ENCODE measurements around the gene PCDHGA1. TPM values are rescaled to one million over a fixed set of nuclear protein-coding genes. Genes with fewer than 3 reads are reported as not detected.

Gene PCDHGA1
- total RNA-seq, 1 donor from 2014 or later: 1.1 TPM

DNA sequence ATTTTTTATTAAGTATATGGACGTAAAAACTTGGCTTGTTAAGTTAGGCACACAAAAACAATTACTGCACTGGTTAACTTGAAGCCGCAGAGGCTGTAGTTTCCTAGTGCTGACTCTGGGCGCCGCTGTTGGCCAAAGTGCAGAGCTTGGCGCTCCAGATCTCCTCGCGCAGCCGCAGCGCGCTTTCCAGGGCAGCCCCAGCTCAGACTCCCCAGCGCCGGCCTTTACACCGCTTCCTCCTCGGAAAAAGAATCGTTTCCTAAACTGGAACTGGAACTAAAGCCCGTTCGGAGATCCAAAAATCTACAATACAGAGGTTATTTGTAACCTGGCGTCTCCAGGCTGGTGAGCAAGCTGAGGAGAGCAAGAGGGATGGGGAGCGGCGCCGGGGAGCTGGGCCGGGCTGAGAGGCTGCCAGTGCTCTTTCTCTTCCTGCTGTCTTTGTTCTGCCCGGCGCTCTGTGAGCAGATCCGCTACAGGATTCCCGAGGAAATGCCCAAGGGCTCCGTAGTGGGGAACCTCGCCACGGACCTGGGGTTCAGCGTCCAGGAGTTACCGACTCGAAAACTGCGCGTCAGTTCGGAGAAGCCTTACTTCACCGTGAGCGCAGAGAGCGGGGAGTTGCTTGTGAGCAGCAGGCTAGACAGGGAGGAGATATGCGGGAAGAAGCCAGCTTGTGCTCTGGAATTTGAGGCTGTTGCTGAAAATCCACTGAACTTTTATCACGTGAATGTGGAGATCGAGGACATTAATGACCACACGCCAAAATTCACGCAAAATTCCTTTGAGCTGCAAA is 67.6 kb downstream of the PCDHGA1 start, which contains the start of gene PCDHGB5:
Gene PCDHGB5, plus strand, starts transcription at position 192 of the 796 bp plus-strand sequence. Its CDS starts 181 bp downstream, at position 373.

DNA sequence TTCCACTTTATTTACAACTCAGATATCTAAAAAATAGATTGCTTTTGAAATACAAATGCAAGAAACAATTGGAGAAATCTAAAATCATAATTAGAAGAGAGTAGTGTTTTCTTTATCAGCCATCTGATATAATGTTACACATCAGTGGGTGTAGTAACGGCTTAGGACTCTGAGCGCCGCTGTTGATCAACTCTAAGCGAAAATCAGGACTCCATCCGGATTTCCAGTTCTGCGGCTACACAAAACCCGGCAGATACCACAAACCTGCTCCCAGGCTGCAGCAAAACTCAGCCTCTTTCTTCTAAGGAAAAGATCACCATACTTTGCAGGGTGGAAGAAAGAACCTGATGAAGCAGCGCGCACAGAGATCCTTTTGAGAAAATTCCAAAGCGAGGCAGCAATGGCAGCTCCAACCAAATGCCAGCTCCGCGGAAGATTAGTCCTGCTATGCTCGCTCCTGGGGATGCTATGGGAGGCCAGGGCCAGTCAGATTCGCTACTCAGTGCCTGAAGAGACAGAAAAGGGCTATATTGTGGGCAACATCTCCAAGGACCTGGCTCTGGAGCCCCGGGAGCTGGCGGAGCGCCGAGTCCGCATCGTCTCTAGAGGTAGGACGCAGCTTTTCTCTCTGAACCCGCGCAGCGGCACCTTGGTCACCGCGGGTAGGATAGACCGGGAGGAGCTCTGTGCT is 72.4 kb downstream of the PCDHGA1 start, which contains the start of gene PCDHGA9:
Gene PCDHGA9, plus strand, starts transcription at position 226 of the 691 bp plus-strand sequence. Its CDS starts 175 bp downstream, at position 401.

DNA sequence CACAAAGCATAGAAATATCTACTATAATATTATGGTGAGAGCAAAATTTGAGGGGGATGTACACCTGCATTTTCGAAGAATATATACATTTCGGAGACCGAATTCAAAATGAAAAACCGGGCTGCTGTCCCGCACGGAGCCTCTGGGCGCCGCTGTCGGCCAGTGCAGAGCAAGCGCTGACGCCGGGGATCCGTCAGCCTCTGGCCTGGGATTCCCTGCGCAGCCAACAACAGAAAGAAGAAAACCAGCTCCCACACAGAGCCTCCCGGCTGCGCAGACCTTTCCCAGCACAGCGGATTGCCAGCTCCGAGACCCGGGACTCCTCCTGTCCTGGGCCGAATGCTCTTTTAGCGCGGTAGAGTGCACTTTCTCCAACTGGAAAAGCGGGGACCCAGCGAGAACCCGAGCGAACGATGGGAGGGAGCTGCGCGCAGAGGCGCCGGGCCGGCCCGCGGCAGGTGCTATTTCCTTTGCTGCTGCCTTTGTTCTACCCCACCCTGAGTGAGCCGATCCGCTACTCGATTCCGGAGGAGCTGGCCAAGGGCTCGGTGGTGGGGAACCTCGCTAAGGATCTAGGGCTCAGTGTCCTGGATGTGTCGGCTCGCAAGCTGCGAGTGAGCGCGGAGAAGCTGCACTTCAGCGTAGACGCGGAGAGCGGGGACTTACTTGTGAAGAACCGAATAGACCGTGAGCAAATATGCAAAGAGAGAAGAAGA is 77.6 kb downstream of the PCDHGA1 start, which contains the start of gene PCDHGB6:
Gene PCDHGB6, plus strand, starts transcription at position 232 of the 716 bp plus-strand sequence. Its CDS starts 182 bp downstream, at position 414.

DNA sequence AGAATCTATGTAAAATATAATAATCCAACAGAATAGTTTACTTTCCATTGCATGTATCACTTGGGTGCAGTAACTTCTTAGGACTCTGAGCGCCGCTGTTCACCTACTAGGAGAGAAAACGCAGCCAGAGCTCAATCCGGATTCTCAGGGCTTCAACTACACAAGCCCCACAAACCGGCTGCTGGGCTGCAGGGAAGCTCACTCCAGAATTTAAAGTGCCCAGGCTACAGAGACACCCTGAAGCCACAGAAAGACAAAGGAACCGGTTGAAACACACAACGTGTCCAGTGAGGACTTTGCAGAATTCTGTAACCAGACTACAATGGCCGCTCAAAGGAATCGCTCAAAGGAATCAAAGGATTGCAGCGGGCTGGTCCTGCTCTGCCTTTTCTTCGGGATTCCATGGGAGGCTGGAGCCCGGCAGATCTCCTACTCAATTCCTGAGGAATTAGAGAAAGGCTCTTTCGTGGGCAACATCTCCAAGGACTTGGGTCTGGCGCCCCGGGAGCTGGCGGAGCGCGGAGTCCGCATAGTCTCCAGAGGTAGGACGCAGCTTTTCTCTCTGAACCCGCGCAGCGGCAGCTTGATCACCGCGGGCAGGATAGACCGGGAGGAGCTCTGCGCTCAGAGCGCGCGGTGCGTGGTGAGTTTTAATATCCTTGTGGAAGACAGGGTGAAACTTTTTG is 82.7 kb downstream of the PCDHGA1 start, which contains the start of gene PCDHGA10:
Gene PCDHGA10, plus strand, starts transcription at position 134 of the 686 bp plus-strand sequence. Its CDS starts 189 bp downstream, at position 323.

DNA sequence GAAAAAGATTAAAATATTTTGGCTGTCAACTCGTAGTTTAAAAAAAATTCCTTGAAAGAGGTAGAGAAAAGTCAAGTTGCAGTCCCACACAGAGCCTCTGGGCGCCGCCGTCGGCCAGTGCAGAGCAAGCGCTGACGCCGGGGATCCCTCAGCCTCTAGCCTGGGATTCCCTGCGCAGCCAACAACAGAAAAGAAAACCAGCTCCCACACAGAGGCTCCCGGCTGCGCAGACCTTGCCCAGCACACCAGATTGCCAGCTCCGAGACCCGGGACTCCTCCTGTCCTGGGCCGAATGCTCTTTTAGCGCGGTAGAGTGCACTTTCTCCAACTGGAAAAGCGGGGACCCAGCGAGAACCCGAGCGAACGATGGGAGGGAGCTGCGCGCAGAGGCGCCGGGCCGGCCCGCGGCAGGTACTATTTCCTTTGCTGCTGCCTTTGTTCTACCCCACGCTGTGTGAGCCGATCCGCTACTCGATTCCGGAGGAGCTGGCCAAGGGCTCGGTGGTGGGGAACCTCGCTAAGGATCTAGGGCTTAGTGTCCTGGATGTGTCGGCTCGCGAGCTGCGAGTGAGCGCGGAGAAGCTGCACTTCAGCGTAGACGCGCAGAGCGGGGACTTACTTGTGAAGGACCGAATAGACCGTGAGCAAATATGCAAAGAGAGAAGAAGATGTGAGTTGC is 87.3 kb downstream of the PCDHGA1 start, which contains the start of gene PCDHGB7:
Gene PCDHGB7, plus strand, starts transcription at position 184 of the 679 bp plus-strand sequence. Its CDS starts 183 bp downstream, at position 367.

DNA sequence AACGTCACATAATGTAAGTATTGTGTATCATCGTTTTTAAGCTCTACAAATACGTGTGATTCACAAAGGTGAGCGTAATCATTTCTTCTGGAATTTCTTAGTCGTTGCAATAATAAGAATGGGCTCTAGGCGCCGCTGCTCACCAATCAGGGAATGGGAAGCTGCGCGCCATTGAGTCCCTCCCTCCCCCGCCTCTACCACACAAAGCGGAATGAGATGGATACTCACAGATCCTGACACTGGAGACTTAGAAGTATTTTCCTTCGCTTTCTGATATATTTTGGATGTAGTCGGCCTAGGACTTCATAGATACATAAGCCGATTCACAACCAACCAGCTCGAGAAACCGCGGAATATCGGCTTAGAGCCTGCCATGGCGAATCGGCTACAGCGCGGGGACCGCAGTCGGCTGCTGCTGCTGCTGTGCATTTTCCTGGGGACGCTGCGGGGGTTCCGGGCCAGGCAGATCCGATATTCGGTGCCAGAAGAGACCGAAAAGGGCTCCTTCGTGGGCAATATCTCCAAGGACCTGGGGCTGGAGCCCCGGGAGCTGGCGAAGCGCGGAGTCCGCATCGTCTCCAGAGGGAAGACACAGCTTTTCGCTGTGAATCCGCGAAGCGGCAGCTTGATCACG is 90.7 kb downstream of the PCDHGA1 start, which contains the start of gene PCDHGA11:
Gene PCDHGA11, plus strand, starts transcription at position 197 of the 634 bp plus-strand sequence. Its CDS starts 177 bp downstream, at position 374.

DNA sequence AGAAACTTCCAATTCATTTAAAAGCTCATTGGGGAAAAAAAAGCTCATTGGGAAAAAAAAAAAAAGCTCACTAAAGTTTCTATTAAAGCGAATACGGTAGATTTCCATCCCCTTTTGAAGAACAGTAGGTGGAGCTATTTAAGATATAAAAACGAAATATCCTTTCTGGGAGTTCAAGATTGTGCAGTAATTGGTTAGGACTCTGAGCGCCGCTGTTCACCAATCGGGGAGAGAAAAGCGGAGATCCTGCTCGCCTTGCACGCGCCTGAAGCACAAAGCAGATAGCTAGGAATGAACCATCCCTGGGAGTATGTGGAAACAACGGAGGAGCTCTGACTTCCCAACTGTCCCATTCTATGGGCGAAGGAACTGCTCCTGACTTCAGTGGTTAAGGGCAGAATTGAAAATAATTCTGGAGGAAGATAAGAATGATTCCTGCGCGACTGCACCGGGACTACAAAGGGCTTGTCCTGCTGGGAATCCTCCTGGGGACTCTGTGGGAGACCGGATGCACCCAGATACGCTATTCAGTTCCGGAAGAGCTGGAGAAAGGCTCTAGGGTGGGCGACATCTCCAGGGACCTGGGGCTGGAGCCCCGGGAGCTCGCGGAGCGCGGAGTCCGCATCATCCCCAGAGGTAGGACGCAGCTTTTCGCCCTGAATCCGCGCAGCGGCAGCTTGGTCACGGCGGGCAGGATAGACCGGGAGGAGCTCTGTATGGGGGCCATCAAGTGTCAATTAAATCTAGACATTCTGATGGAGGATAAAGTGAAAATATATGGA is 100.2 kb downstream of the PCDHGA1 start, which contains the start of gene PCDHGA12:
Gene PCDHGA12, plus strand, starts transcription at position 176 of the 782 bp plus-strand sequence. Its CDS starts 253 bp downstream, at position 429.

DNA sequence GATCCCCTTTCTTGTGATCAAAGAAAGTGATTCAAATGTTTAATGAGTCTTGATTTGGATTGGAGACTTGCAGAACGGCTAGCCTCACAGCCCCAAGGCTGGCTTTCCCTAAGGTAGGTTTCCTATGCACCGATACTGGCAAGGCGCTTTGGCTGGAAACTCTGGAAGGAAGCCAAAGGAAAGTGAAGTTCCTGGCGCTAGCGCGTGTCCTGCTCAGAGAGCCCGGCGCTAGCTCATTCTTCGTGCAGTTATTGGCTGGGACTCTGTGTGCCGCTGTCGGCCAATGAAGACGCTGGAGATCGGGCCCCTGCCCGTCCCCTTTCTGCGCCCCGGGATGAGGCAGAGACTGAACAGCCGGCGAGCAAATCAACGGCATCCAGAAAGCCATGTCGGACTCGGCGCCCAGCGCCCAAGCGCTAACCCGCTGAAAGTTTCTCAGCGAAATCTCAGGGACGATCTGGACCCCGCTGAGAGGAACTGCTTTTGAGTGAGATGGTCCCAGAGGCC is 145.4 kb downstream of the PCDHGA1 start, which contains the start of gene PCDHGC3:
Gene PCDHGC3, plus strand, starts transcription at position 342 of the 507 bp plus-strand sequence. Its CDS starts 151 bp downstream, at position 493.

DNA sequence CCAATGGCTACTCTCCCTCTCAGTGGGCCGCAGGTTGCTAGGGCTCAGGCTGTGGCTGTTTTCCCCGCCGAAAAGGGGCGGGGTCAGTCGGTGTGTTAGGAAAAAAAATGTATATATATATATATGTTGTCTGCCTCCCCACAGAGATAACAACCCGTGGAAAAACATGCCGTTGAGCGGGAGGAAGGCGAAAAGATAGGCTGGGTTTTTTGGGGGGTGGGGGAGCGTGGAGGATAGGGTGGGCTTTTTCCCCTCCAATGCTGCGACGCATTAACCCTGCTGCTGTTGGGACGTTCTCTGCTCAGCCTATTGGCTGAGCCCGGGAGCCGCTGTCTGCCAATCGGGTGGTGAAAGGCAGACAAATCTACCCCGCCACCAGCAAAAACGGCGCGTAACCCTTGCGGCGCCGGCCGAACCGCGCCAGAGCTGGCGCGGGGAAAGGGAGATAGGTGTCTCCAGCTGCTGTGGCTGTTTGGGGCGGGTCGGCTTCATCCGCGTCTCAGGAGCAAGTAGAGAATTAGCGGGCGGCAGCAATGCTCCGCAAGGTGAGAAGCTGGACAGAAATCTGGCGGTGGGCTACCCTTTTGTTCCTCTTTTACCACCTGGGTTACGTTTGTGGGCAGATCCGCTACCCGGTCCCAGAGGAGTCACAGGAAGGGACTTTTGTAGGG is 154.5 kb downstream of the PCDHGA1 start, which contains the start of gene PCDHGC4:
Gene PCDHGC4, plus strand, starts transcription at position 390 of the 671 bp plus-strand sequence. Its CDS starts 144 bp downstream, at position 534.

DNA sequence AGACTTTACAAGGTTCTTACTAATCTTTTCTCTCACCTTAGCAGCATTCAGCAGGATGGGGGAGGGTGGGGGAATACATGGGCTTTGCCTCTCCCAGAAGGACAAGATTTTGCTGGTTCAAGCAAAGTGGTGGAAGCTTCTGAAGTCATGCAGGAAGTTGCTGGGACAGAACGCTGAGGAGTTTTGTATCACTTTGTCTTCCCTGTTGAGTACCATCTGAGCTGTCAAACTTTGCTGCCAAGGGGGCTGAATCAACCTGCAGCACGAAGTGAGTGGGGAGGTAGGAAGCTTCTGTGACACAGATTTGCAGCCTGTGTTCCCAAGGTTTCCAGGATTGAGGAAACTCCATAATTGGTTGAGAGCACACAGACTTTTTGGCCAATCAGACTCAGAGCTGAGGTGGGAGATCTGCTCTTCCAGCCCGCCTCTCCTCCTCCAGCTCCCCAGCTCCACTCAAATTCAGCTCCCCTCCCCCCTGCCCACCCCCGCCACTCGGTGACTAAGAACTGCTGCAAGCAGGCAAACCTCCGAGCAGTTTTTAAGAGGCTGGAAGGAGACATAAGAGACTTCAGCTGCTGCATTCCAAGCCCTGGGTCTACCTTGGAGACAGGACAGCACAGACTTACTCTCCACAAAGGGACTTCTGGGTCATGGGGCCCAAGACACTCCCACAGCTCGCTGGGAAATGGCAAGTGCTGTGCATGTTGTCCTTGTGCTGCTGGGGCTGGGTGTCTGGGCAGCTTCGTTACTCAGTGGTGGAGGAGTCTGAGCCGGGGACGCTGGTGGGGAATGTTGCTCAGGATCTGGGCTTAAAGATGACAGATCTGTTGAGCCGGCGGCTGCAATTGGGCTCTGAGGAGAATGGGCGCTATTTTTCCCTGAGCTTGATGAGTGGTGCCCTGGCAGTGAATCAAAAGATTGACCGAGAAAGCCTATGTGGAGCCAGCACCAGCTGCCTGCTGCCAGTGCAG is 158.6 kb downstream of the PCDHGA1 start, which contains the start of gene PCDHGC5:
Gene PCDHGC5, plus strand, starts transcription at position 491 of the 971 bp plus-strand sequence. Its CDS starts 160 bp downstream, at position 651.

Other genes with a start within 250 kb of the PCDHGA1 start
- 1.7 and 3.8 TPM in 2 replicates for gene PCDHB2, start 235.9 kb upstream of the PCDHGA1 start, total RNA-seq
- gene PCDHB3, start 230.0 kb upstream of the PCDHGA1 start, total RNA-seq: 0.81 and 1.3 TPM in 2 replicates
- gene PCDHB4, start 208.7 kb upstream of the PCDHGA1 start, total RNA-seq: 0.68 and 0.79 TPM in 2 replicates
- 1.4 and 1.8 TPM in 2 replicates for gene PCDHB5, start 195.3 kb upstream of the PCDHGA1 start, total RNA-seq
- 0.13 and 0.37 TPM in 2 replicates for gene PCDHB6, start 180.5 kb upstream of the PCDHGA1 start, total RNA-seq
- 0.79 and 1.1 TPM in 2 replicates for gene PCDHB7, start 157.9 kb upstream of the PCDHGA1 start, total RNA-seq
- gene PCDHB8, start 152.7 kb upstream of the PCDHGA1 start, total RNA-seq: 0.62 and 1.1 TPM in 2 replicates
- gene PCDHB16, start 148.1 kb upstream of the PCDHGA1 start, total RNA-seq: 1.8 and 1.9 TPM in 2 replicates
- 0.40 and 0.44 TPM in 2 replicates for gene PCDHB9, start 143.4 kb upstream of the PCDHGA1 start, total RNA-seq
- 0.66 and 1.1 TPM in 2 replicates for gene PCDHB10, start 138.2 kb upstream of the PCDHGA1 start, total RNA-seq
- 0.44 and 0.53 TPM in 2 replicates for gene PCDHB11, start 130.9 kb upstream of the PCDHGA1 start, total RNA-seq
- gene PCDHB12, start 121.8 kb upstream of the PCDHGA1 start, total RNA-seq: 0.25 and 0.40 TPM in 2 replicates
- gene PCDHB13, start 116.6 kb upstream of the PCDHGA1 start, total RNA-seq: 0.81 and 1.1 TPM in 2 replicates
- 0.92 and 1.1 TPM in 2 replicates for gene PCDHB14, start 107.2 kb upstream of the PCDHGA1 start, total RNA-seq
- gene PCDHB15, start 85.1 kb upstream of the PCDHGA1 start, total RNA-seq: 0.53 and 0.56 TPM in 2 replicates
- 0.13 and 0.31 TPM in 2 replicates for gene SLC25A2, start 26.5 kb upstream of the PCDHGA1 start, total RNA-seq
- gene TAF7, start 9.7 kb upstream of the PCDHGA1 start, total RNA-seq: 81.0 and 83.9 TPM in 2 replicates
- 1.7 and 2.5 TPM in 2 replicates for gene PCDHGA2, start 8.2 kb downstream of the PCDHGA1 start, total RNA-seq
- 2.0 and 2.9 TPM in 2 replicates for gene PCDHGA3, start 13.3 kb downstream of the PCDHGA1 start, total RNA-seq
- gene PCDHGB1, start 19.6 kb downstream of the PCDHGA1 start, total RNA-seq: 1.8 and 4.3 TPM in 2 replicates
- gene PCDHGA4, start 24.5 kb downstream of the PCDHGA1 start, total RNA-seq: 4.0 and 7.5 TPM in 2 replicates
- 3.4 and 5.9 TPM in 2 replicates for gene PCDHGB2, start 29.5 kb downstream of the PCDHGA1 start, total RNA-seq
- 1.5 and 2.7 TPM in 2 replicates for gene PCDHGA5, start 33.6 kb downstream of the PCDHGA1 start, total RNA-seq
- gene PCDHGB3, start 39.7 kb downstream of the PCDHGA1 start, total RNA-seq: 5.7 and 8.4 TPM in 2 replicates
- 3.3 and 5.3 TPM in 2 replicates for gene PCDHGA6, start 43.4 kb downstream of the PCDHGA1 start, total RNA-seq
- 3.4 and 4.8 TPM in 2 replicates for gene PCDHGA7, start 52.2 kb downstream of the PCDHGA1 start, total RNA-seq
- gene PCDHGB4, start 57.2 kb downstream of the PCDHGA1 start, total RNA-seq: 20.1 and 26.5 TPM in 2 replicates
- gene PCDHGA8, start 62.1 kb downstream of the PCDHGA1 start, total RNA-seq: 2.2 and 3.9 TPM in 2 replicates
- 21.0 and 29.1 TPM in 2 replicates for gene PCDHGB5, start 67.4 kb downstream of the PCDHGA1 start, total RNA-seq
- 2.9 and 5.7 TPM in 2 replicates for gene PCDHGA9, start 72.3 kb downstream of the PCDHGA1 start, total RNA-seq
- gene PCDHGB6, start 77.5 kb downstream of the PCDHGA1 start, total RNA-seq: 3.3 and 4.7 TPM in 2 replicates
- gene PCDHGA10, start 82.5 kb downstream of the PCDHGA1 start, total RNA-seq: 5.3 and 7.5 TPM in 2 replicates
- 9.1 and 17.3 TPM in 2 replicates for gene PCDHGB7, start 87.2 kb downstream of the PCDHGA1 start, total RNA-seq
- gene PCDHGA11, start 90.5 kb downstream of the PCDHGA1 start, total RNA-seq: 11.0 and 18.2 TPM in 2 replicates
- gene PCDHGA12, start 100.0 kb downstream of the PCDHGA1 start, total RNA-seq: 17.6 and 22.3 TPM in 2 replicates
- gene PCDHGC3, start 145.5 kb downstream of the PCDHGA1 start, total RNA-seq: 72.0 and 83.4 TPM in 2 replicates
- gene PCDHGC4, start 154.5 kb downstream of the PCDHGA1 start, total RNA-seq: 2.0 and 3.2 TPM in 2 replicates
- gene PCDHGC5, start 158.6 kb downstream of the PCDHGA1 start, total RNA-seq: 3.4 and 4.7 TPM in 2 replicates

All from aortic smooth muscle cell (primary cell).